Measurements from ENCODE around the gene VAMP7. TPM values are rescaled to one million over a fixed set of nuclear protein-coding genes. Genes with fewer than 3 reads are reported as not detected.

VAMP7 gene
- total and polyA plus RNA-seq, 9 of the 15 experiments (the other 6 are each of a cell fraction or from before 2014, with no cell fraction given), result 38.4 to 100 (median 67.7) TPM

DNA sequence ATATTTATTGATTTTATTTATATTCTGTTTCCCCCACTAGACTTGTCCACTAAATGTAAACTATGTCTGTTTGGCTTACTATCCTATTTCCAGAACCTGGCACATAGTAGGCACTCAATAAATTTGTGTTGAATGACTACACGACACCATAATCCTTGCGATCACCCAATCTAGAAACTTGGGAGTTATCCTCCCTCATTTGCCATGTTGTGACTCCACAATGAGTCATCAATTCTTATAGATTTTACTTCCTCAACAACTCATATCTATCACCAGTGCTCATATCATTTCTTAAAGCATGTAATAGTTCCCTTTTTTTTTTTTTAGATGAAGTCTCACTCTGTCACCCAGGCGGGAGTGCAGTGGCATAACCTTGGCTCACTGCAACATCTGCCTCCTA is 39.9 kb upstream of the VAMP7 start (continued):
- TF ChIP-seq, protein P1, sequence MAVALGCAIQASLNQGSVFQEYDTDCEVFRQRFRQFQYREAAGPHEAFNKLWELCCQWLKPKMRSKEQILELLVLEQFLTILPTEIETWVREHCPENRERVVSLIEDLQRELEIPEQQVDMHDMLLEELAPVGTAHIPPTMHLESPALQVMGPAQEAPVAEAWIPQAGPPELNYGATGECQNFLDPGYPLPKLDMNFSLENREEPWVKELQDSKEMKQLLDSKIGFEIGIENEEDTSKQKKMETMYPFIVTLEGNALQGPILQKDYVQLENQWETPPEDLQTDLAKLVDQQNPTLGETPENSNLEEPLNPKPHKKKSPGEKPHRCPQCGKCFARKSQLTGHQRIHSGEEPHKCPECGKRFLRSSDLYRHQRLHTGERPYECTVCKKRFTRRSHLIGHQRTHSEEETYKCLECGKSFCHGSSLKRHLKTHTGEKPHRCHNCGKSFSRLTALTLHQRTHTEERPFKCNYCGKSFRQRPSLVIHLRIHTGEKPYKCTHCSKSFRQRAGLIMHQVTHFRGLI (CRISPR knock-in tag; IDR thresholded peaks at IDR 0.05), result no peak
- TF ChIP-seq CBX8 (IDR thresholded peaks at IDR 0.05; ENCODE audit: borderline replicate concordance, extremely low read depth, low read depth, low read length, poor library complexity, severe bottlenecking) (no peak), BMI1 (IDR thresholded peaks at IDR 0.05; ENCODE audit: low read length) (no peak), NFRKB (IDR thresholded peaks at IDR 0.05; ENCODE audit: low read depth) (no peak), PHB (CRISPR knock-in tag; IDR thresholded peaks at IDR 0.05) (no peak), ZBED1 (IDR thresholded peaks at IDR 0.05) (no peak), FOSL1 (tag; conservative IDR thresholded peaks at IDR 0.05) (peak; percentile 71), ESRRA (IDR thresholded peaks at IDR 0.05; ENCODE audit: borderline replicate concordance, low read depth) (no peak), TEAD1 (CRISPR knock-in tag; IDR thresholded peaks at IDR 0.05) (no peak), RBM14 (IDR thresholded peaks at IDR 0.05; ENCODE audit: borderline replicate concordance, insufficient read depth, low read depth, low read length) (no peak), SRSF1 (IDR thresholded peaks at IDR 0.05; ENCODE audit: low read depth, low read length) (no peak), ARID1B (IDR thresholded peaks at IDR 0.05) (peak; percentile 47), SMAD3 (CRISPR knock-in tag; conservative IDR thresholded peaks at IDR 0.05) (no peak), ZNF239 (CRISPR knock-in tag; IDR thresholded peaks at IDR 0.05) (no peak), JUN (IDR thresholded peaks at IDR 0.05; ENCODE audit: borderline replicate concordance, low read depth, low read length) (no peak), JUN (CRISPR knock-in tag; IDR thresholded peaks at IDR 0.05; ENCODE audit: borderline replicate concordance) (no peak), MXI1 (IDR thresholded peaks at IDR 0.05; ENCODE audit: low read depth, low read length) (no peak), JUND (IDR thresholded peaks at IDR 0.05; ENCODE audit: borderline replicate concordance, low read depth, low read length) (peak; percentile 60), JUND (tag; IDR thresholded peaks at IDR 0.05; ENCODE audit: borderline replicate concordance, low read depth, low read length) (peak; percentile 69; the same call in 2 of the 3 replicates), NELFE (IDR thresholded peaks at IDR 0.05; ENCODE audit: insufficient read depth, insufficient read length) (no peak), EHMT2 (IDR thresholded peaks at IDR 0.05) (no peak), NFE2L1 (tag; IDR thresholded peaks at IDR 0.05; ENCODE audit: borderline replicate concordance, low read depth) (0 out of 2 replicates have a peak, but pooled peaks have one; percentile 51), LEF1 (IDR thresholded peaks at IDR 0.05) (no peak), ZNF3 (CRISPR knock-in tag; IDR thresholded peaks at IDR 0.05) (peak; percentile 89), TCF3 (CRISPR knock-in tag; IDR thresholded peaks at IDR 0.05) (0 out of 2 replicates have a peak, but pooled peaks have one; percentile 14), ZNF23 (CRISPR knock-in tag; IDR thresholded peaks at IDR 0.05) (no peak)
- TF ChIP-seq, protein P2, sequence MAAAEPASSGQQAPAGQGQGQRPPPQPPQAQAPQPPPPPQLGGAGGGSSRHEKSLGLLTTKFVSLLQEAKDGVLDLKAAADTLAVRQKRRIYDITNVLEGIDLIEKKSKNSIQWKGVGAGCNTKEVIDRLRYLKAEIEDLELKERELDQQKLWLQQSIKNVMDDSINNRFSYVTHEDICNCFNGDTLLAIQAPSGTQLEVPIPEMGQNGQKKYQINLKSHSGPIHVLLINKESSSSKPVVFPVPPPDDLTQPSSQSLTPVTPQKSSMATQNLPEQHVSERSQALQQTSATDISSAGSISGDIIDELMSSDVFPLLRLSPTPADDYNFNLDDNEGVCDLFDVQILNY (CRISPR knock-in tag; IDR thresholded peaks at IDR 0.05), result no peak
- TF ChIP-seq, protein P3, sequence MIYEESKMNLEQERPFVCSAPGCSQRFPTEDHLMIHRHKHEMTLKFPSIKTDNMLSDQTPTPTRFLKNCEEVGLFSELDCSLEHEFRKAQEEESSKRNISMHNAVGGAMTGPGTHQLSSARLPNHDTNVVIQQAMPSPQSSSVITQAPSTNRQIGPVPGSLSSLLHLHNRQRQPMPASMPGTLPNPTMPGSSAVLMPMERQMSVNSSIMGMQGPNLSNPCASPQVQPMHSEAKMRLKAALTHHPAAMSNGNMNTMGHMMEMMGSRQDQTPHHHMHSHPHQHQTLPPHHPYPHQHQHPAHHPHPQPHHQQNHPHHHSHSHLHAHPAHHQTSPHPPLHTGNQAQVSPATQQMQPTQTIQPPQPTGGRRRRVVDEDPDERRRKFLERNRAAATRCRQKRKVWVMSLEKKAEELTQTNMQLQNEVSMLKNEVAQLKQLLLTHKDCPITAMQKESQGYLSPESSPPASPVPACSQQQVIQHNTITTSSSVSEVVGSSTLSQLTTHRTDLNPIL (CRISPR knock-in tag; IDR thresholded peaks at IDR 0.05), result no peak
